ENCODE results near the gene ENOPH1. TPM values are rescaled to one million over a fixed set of nuclear protein-coding genes. Genes with fewer than 3 reads are reported as not detected.

The ENOPH1 gene
- polyA plus RNA-seq, 1 donor (not counting 4 experiments of a cell fraction or from before 2014, with no cell fraction given) = 29.4 TPM

- Histone ChIP-seq H3K9ac (ENCODE audit: control insufficient read depth, extremely low read depth, insufficient read depth, low read length) (no peak overlapping the region), H3K9me1 (ENCODE audit: control insufficient read depth, extremely low read depth, insufficient read depth, low read length) (peaks cover 2% of the 10 kb centered on the region), H3K9me3 (ENCODE audit: control insufficient read depth, low read depth, low read length) (no peaks in the 10 kb centered on the region), H2AFZ (ENCODE audit: control insufficient read depth, low read length) (no peak overlapping the region), H3K36me3 (ENCODE audit: control insufficient read depth in 2 of 2, extremely low read depth in 1 of 2, insufficient read depth in 2 of 2, low read length in 2 of 2) (peaks cover 3 to 18% of the 10 kb centered on the region in 2 experiments), H3K4me2 (ENCODE audit: control insufficient read depth, extremely low read depth, insufficient read depth, low read depth, low read length) (no peak overlapping the region), H3K4me3 (ENCODE audit: control insufficient read depth in 2 of 3, extremely low read depth in 1 of 3, insufficient read depth in 2 of 3, low read depth in 1 of 3, low read length in 3 of 3) (no peak overlapping the region), H3K79me2 (ENCODE audit: control insufficient read depth, insufficient read depth, low read length) (peaks cover 93% of the 10 kb centered on the region), H4K20me1 (ENCODE audit: control insufficient read depth, extremely low read depth, insufficient read depth, low read length) (no peaks in the 10 kb centered on the region), H3K27ac (ENCODE audit: control insufficient read depth, insufficient read depth, low read length) (no peak overlapping the region), H3K27me3 (ENCODE audit: control insufficient read depth, extremely low read depth, insufficient read depth, low read length) (no peaks in the 10 kb centered on the region), H3K4me1 (ENCODE audit: control insufficient read depth, extremely low read depth, insufficient read depth, low read length) (peaks cover 38% of the 10 kb centered on the region)
- DNase-seq (ENCODE audit: low read depth, low spot score) = no peak
- dilution Hi-C loops (cut with MboI; ENCODE audit: extremely low pct_ligation_motif_present, low sequenced_read_pairs) = no loop called here
- no peak for FAIRE-seq
- TF ChIP-seq EZH2 (IDR thresholded peaks at IDR 0.05; ENCODE audit: low read length) (no peak), CTCF (optimal IDR thresholded peaks at IDR 0.05 in 1 of 3, IDR thresholded peaks at IDR 0.05 in 1 of 3, conservative IDR thresholded peaks at IDR 0.05 in 1 of 3; ENCODE audit: extremely low read depth in 1 of 3, insufficient read depth in 2 of 3, low read length in 3 of 3) (no peak)
Measured at GRCh38 chr4:82436130-82436529, 5.7 kb downstream of the ENOPH1 start.

- no peak for FAIRE-seq
- Histone ChIP-seq H3K4me2 (ENCODE audit: control insufficient read depth, extremely low read depth, insufficient read depth, low read depth, low read length) (peak overlapping the region; percentile 84), H3K27me3 (ENCODE audit: control insufficient read depth, extremely low read depth, insufficient read depth, low read length) (no peaks in the 10 kb centered on the region), H3K27ac (ENCODE audit: control insufficient read depth, insufficient read depth, low read length) (peak overlapping the region; percentile 66), H3K79me2 (ENCODE audit: control insufficient read depth, insufficient read depth, low read length) (peaks cover 92% of the 10 kb centered on the region), H2AFZ (ENCODE audit: control insufficient read depth, low read length) (no peak overlapping the region), H3K9ac (ENCODE audit: control insufficient read depth, extremely low read depth, insufficient read depth, low read length) (no peak overlapping the region), H3K36me3 (ENCODE audit: control insufficient read depth in 2 of 2, extremely low read depth in 1 of 2, insufficient read depth in 2 of 2, low read length in 2 of 2) (peaks cover 3 to 18% of the 10 kb centered on the region in 2 experiments), H3K4me1 (ENCODE audit: control insufficient read depth, extremely low read depth, insufficient read depth, low read length) (peaks cover 37% of the 10 kb centered on the region), H3K9me3 (ENCODE audit: control insufficient read depth, low read depth, low read length) (no peaks in the 10 kb centered on the region), H3K9me1 (ENCODE audit: control insufficient read depth, extremely low read depth, insufficient read depth, low read length) (peaks cover 2% of the 10 kb centered on the region), H3K4me3 (ENCODE audit: control insufficient read depth in 2 of 3, extremely low read depth in 1 of 3, insufficient read depth in 2 of 3, low read depth in 1 of 3, low read length in 3 of 3) (peak overlapping the region in 1 of 3 experiments; percentile 49), H4K20me1 (ENCODE audit: control insufficient read depth, extremely low read depth, insufficient read depth, low read length) (no peaks in the 10 kb centered on the region)
- DNase-seq (ENCODE audit: low read depth, low spot score) = no peak
- TF ChIP-seq CTCF (optimal IDR thresholded peaks at IDR 0.05 in 1 of 3, IDR thresholded peaks at IDR 0.05 in 1 of 3, conservative IDR thresholded peaks at IDR 0.05 in 1 of 3; ENCODE audit: extremely low read depth in 1 of 3, insufficient read depth in 2 of 3, low read length in 3 of 3) (no peak), EZH2 (IDR thresholded peaks at IDR 0.05; ENCODE audit: low read length) (no peak)
- dilution Hi-C loops (cut with MboI; ENCODE audit: extremely low pct_ligation_motif_present, low sequenced_read_pairs) = no loop called here
Measured at GRCh38 chr4:82436780-82437179, 6.4 kb downstream of the ENOPH1 start.
